Natural killer cell (primary cell): ENCODE measurements around the gene VEGFA. TPM values are rescaled to one million over a fixed set of nuclear protein-coding genes. Genes with fewer than 3 reads are reported as not detected.

ENCODE experiments used
- ATAC-seq, 3 donors: fragments of 150-1000 bp in 2 of 3; fragments of 200-7000 bp in 1 of 3; cut with Tn5 transposase; 1 replicate in 1 of 3; 2 replicates in 2 of 3; pipeline ENCODE4 v1.10.0; 2021; ENCODE audit warnings: mild to moderate bottlenecking in 2 of 3, moderate library complexity in 2 of 3
- DNase-seq, 2 donors: peaks; one replicate each; pipeline versions ENCODE4 v3.0.0 to v3.0.0-alpha.2; 2013 to 2021; ENCODE audit warnings: mixed read lengths in 1 of 2
- H3K27ac ChIP-seq: one replicate; pipeline ENCODE4 v1.5.1; 2013; ENCODE audit warnings: mild to moderate bottlenecking, low read length
- H3K27me3 ChIP-seq: one replicate; pipeline ENCODE4 v1.6.1; 2013; ENCODE audit warnings: low read length; ENCODE audit not compliant: control insufficient read depth, insufficient read depth
- H3K36me3 ChIP-seq: one replicate; pipeline ENCODE4 v1.6.1; 2013; ENCODE audit warnings: low read length; ENCODE audit not compliant: control insufficient read depth, insufficient read depth
- H3K4me1 ChIP-seq: one replicate; pipeline ENCODE4 v1.6.1; 2013; ENCODE audit warnings: low read length; ENCODE audit not compliant: control insufficient read depth, insufficient read depth
- H3K4me3 ChIP-seq: one replicate; pipeline ENCODE4 v1.5.1; 2013; ENCODE audit warnings: low read length
- H3K9me3 ChIP-seq: one replicate; pipeline ENCODE4 v1.6.1; 2013; ENCODE audit warnings: low read length; ENCODE audit not compliant: control insufficient read depth, insufficient read depth
- H3K27ac Mint-ChIP-seq, 2 donors: one replicate each; pipeline ENCODE4 v1.8.0; 2022; ENCODE audit warnings: mild to moderate bottlenecking in 2 of 2, mixed read lengths in 2 of 2, moderate library complexity in 1 of 2
- H3K27me3 Mint-ChIP-seq, 2 donors: one replicate each; pipeline ENCODE4 v1.8.0; 2022; ENCODE audit warnings: low read depth in 2 of 2, mixed read lengths in 2 of 2
- H3K36me3 Mint-ChIP-seq: one replicate; pipeline ENCODE4 v1.8.0; 2022; ENCODE audit warnings: mixed read lengths
- H3K4me1 Mint-ChIP-seq, 2 donors: one replicate each; pipeline ENCODE4 v1.8.0; 2022; ENCODE audit warnings: mixed read lengths in 2 of 2
- H3K4me3 Mint-ChIP-seq: one replicate; pipeline ENCODE4 v1.8.0; 2022; ENCODE audit warnings: mild to moderate bottlenecking, moderate library complexity, mixed read lengths
- H3K9me3 Mint-ChIP-seq, 2 donors: one replicate each; pipeline ENCODE4 v1.8.0; 2022; ENCODE audit warnings: mixed read lengths in 2 of 2
- WGBS: methylation state at CpG from one replicate; pipeline ENCODE4 v1.1.7; 2013; ENCODE audit warnings: missing lambda C conversion rate; ENCODE audit not compliant: insufficient coverage; 5-methylcytosine and 5-hydroxymethylcytosine counted together
- intact Hi-C: fragments of 100-400 bp; cut with micrococcal nuclease; formaldehyde crosslinking; loops from one replicate; pipeline ENCODE4 v1.14.2; 2022
- total RNA-seq, 4 donors: library from RNA; stranded (reverse); fragments of 120-200 nt in 1 of 4; gene quantifications; one replicate each; pipeline versions ENCODE4 v1.2.3 to v1.2.4, GENCODE V29; 2013 to 2022
- TF ChIP-seq, protein P1 (sequence below): fragments of 200-600 bp; IDR thresholded peaks from one replicate; pipeline ENCODE4 v1.8.0; 2022; ENCODE audit warnings: antibody characterized with exemption

VEGFA gene
- total RNA-seq, 3 donors from 2014 or later (not counting 1 experiment from before 2014, with no cell fraction given), result 3.6 to 27.5 (median 3.7) TPM

DNA sequence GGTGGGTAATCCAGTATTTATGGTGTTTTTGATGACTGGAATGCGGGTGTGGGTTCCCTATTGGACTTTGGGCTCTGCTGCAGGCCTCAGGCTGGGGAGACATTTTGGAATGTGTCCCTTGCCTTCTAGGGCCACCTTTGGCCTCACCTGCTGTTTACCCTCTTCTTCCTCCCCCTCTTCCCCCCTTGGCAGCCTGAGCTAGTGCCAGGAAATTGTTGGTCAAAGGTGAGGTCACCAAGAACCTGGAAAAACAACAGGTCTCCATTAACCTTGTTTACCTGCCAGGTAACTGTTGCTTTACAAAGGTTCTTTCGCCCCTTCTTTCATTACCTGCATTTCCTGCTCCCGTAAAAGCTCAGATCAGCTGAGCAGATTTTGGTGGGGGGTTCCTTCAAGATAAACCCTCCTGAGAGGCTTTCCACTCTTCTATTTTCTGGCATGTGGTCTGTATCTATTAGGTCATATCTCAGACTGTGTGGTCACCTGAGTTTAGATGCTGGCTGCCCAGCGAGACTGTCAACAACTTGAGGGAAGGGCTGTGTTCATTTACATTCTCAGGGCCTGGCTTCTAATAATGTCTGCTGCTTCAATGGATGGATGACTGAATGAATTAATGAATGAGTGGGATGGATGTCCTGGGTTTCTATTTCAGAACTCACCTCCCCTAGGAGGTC is 34.7 kb downstream of the VEGFA start:
- Mint-ChIP-seq H3K27me3 (no peaks in the 10 kb centered on the region), H3K36me3 (no peaks in the 10 kb centered on the region), H3K9me3 (no peaks in the 10 kb centered on the region), H3K4me3 (no peak overlapping the region), H3K27ac (no peak overlapping the region), H3K4me1 (peaks cover 16 to 17% of the 10 kb centered on the region in 2 donors)
- H3K27ac ChIP-seq, result no peak overlapping the region
- peaks cover 10% of the 10 kb centered on the region for H3K4me1 ChIP-seq
- no peaks in the 10 kb centered on the region for H3K36me3 ChIP-seq
- no peak overlapping the region for H3K4me3 ChIP-seq
- H3K27me3 ChIP-seq, result no peaks in the 10 kb centered on the region
- DNase-seq, result no peak
- H3K9me3 ChIP-seq, result no peaks in the 10 kb centered on the region
- WGBS, result 93% methylated on average over 4 of the region's 4 CpGs
- intact Hi-C loops, result no loop called here
- no peak for ATAC-seq
- TF ChIP-seq, protein P1, sequence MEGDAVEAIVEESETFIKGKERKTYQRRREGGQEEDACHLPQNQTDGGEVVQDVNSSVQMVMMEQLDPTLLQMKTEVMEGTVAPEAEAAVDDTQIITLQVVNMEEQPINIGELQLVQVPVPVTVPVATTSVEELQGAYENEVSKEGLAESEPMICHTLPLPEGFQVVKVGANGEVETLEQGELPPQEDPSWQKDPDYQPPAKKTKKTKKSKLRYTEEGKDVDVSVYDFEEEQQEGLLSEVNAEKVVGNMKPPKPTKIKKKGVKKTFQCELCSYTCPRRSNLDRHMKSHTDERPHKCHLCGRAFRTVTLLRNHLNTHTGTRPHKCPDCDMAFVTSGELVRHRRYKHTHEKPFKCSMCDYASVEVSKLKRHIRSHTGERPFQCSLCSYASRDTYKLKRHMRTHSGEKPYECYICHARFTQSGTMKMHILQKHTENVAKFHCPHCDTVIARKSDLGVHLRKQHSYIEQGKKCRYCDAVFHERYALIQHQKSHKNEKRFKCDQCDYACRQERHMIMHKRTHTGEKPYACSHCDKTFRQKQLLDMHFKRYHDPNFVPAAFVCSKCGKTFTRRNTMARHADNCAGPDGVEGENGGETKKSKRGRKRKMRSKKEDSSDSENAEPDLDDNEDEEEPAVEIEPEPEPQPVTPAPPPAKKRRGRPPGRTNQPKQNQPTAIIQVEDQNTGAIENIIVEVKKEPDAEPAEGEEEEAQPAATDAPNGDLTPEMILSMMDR, result no peak

- Mint-ChIP-seq H3K9me3 (no peaks in the 10 kb centered on the region), H3K27ac (no peak overlapping the region), H3K4me3 (no peak overlapping the region), H3K36me3 (no peaks in the 10 kb centered on the region), H3K27me3 (no peaks in the 10 kb centered on the region), H3K4me1 (peaks cover 14 to 16% of the 10 kb centered on the region in 2 donors)
- no peaks in the 10 kb centered on the region for H3K9me3 ChIP-seq
- DNase-seq, result no peak
- H3K27me3 ChIP-seq, result no peaks in the 10 kb centered on the region
- no peaks in the 10 kb centered on the region for H3K36me3 ChIP-seq
- TF ChIP-seq, protein P1, result no peak
- intact Hi-C loops, result no loop called here
- H3K27ac ChIP-seq, result no peak overlapping the region
- no peak for ATAC-seq
- H3K4me3 ChIP-seq, result no peak overlapping the region
- H3K4me1 ChIP-seq, result peaks cover 4% of the 10 kb centered on the region
- 90% methylated on average over 5 of the region's 5 CpGs for WGBS
Observed at GRCh38 chr6:43805699-43806042, 35.7 kb downstream of the VEGFA start.

DNA sequence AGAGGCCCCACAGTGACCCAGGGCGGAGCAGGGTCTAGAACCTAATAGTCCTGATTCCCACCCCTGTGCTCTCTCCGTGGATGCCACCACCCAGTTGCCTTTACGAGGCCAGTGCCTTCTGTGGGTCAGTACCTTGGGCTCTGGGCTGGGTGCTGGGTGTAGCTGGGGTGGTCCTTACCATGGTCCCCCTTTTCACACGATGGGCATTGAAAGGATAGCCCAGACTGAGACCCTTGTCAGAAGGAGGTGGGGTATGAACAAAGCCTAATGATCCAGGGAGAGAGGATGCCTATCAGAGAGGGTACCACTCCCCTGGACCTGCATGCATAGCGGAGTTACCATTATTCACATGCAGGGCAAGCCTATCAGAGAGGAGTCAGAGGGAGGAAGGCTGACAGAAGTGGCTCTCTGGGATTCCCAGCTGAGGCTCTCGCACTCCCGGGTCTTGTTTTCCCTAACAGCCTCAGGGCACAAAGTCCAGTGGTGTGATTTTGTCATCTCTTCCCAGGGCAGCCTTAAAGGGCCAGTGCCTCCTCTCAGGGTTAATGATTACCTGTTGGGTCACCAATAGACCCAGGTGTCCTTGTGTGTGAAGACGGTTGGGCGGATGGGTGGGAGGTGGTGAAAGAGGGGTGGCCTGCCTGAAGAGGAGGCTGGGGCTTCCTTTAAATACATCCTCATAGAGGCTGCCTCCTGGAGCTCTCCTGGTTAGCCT is 36.2 kb downstream of the VEGFA start:
- ATAC-seq, result no peak
- Mint-ChIP-seq H3K27ac (no peak overlapping the region), H3K4me1 (peaks cover 14 to 16% of the 10 kb centered on the region in 2 donors), H3K36me3 (no peaks in the 10 kb centered on the region), H3K27me3 (no peaks in the 10 kb centered on the region), H3K4me3 (no peak overlapping the region), H3K9me3 (no peaks in the 10 kb centered on the region)
- TF ChIP-seq, protein P1, result no peak
- no peak overlapping the region for H3K27ac ChIP-seq
- WGBS, result 88% methylated on average over 8 of the region's 9 CpGs
- H3K36me3 ChIP-seq, result no peaks in the 10 kb centered on the region
- no peaks in the 10 kb centered on the region for H3K27me3 ChIP-seq
- no peak for DNase-seq
- H3K4me3 ChIP-seq, result no peak overlapping the region
- peaks cover 4% of the 10 kb centered on the region for H3K4me1 ChIP-seq
- no peaks in the 10 kb centered on the region for H3K9me3 ChIP-seq
- intact Hi-C loops, result no loop called here
